AG10803 (cell line): ENCODE measurements around the gene PCSK4.

ENCODE experiments used
- DNase-seq: peaks from one replicate; pipeline ENCODE4 v3.0.0; 2010; ENCODE audit warnings: low read depth
- H3K4me3 ChIP-seq: 2 replicates; pipeline ENCODE4 v1.5.1; 2011; ENCODE audit warnings: mild to moderate bottlenecking, low read length, control low read depth
- TF ChIP-seq, protein P1 (sequence below): conservative IDR thresholded peaks from 2 replicates; pipeline ENCODE4 v1.5.1; 2011; ENCODE audit warnings: mild to moderate bottlenecking, low read length, control low read depth, inconsistent platforms

The PCSK4 gene

DNA sequence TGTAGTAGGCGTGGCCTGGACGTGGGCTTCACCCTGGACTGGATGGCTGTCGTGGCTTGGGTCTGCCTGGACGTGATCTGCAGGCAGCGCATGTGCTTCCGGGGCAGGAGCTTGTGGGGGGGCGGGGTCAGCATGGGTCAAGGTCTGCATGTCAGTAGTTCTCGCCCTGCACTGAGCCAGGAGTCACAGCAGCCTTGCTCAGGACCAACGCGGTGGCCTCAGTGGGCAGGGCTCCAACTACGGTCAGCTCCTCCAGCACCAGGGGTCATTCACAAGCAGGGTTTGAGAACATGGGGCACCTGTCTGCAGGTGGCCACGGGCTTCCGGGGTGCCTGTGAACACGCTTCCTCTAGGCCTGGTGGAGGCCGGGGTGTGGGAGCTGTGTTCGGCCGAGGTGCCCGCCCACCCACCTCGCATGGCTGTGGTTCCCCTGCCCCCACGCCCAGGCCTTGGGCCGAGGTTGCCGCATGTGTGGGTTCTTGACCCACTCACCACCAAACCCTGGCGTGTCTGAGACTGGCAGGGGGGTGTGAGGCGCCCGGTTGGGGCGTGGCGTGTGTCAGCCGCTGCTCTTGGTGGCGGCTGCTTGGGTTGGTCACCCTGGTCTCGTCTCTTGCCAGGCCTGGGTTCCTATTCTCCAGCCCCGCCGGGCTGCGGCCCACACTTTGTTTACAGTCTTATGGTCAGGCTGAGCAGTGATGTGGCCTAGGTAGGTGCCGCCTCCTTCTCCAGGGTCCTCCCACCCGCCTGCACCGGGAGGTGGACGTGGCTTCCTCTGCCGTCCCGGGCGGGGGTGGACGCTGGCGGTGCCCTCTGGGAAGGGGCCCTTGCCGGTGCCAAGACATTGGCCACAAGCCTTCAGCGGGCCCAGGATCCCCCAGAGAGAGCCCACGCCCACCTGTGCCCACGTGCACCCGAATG lies 56.8 kb downstream of the PCSK4 start:
- no peak for DNase-seq
- TF ChIP-seq, protein P1, sequence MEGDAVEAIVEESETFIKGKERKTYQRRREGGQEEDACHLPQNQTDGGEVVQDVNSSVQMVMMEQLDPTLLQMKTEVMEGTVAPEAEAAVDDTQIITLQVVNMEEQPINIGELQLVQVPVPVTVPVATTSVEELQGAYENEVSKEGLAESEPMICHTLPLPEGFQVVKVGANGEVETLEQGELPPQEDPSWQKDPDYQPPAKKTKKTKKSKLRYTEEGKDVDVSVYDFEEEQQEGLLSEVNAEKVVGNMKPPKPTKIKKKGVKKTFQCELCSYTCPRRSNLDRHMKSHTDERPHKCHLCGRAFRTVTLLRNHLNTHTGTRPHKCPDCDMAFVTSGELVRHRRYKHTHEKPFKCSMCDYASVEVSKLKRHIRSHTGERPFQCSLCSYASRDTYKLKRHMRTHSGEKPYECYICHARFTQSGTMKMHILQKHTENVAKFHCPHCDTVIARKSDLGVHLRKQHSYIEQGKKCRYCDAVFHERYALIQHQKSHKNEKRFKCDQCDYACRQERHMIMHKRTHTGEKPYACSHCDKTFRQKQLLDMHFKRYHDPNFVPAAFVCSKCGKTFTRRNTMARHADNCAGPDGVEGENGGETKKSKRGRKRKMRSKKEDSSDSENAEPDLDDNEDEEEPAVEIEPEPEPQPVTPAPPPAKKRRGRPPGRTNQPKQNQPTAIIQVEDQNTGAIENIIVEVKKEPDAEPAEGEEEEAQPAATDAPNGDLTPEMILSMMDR = no peak

DNA sequence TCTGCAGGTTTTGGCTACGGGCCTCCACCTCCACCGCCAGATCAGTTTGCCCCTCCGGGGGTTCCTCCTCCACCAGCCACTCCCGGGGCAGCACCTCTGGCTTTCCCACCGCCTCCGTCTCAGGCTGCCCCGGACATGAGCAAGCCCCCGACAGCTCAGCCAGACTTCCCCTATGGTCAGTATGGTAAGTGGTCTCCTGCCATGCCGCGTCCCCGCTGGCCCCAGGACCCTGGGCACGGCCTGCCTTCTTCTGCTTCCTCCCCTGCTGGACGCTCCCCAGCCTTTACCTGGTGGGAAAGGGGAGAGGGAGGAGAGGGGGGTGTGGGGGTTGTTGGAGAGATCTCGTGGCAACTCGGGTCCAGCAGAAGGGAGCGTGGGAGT lies 57.7 kb downstream of the PCSK4 start:
- no peak overlapping the region for H3K4me3 ChIP-seq
- TF ChIP-seq, protein P1 = no peak
- no peak for DNase-seq

More for the DNA sequence above, 56.8 kb downstream of the PCSK4 start:
- H3K4me3 ChIP-seq = no peak overlapping the region

DNA sequence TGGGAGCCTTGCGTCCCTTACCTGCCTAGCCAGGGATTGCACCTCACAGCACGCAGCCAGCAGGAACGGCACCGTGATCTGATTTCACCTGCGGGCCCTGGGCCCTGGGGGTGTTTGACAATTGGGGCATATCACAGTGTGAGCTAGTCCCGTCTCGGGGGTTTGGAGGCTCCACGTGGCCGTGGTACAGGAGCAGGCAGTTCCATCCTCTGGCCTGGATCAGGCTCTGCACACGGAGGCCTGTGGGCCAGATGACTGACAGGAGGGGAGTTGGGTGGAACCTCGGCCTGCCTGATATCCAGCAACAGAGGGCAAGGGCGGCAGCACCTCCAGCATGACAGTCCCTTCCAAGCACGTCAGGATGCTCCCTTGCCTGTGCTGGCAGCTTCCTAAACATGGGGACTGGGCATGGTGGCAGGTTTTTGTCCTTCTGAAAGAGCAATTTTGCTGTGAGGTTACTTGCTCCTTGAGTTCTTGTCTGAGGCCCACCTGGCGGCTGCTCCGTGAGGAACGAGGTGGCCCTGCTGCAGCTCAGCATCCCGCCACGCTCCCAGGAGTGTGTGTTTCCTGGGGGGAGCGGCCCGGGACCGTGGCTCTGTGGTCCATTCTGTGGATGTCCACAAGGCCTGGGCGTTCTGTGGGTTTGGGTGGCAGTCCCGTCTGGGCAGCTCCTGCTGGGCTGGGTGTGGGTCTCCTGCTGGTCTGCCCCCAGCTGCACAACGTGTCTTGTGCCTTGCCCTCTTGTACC lies 58.2 kb downstream of the PCSK4 start:
- no peak for DNase-seq
- H3K4me3 ChIP-seq = no peak overlapping the region
- TF ChIP-seq, protein P1 = no peak
